RWPE1 (cell line): Measurements from ENCODE around the gene CAPRIN1.

Source experiments
- CTCF ChIA-PET: fragments of 350-600 bp; sonication (Branson Sonifier 250); formaldehyde crosslinking; extraction: SDS; loops from one replicate; lab custom pipeline; 2021; lab: Yijun Ruan, JAX
- POLR2A ChIA-PET: fragments of 400-600 bp; formaldehyde crosslinking; extraction: SDS; loops from one replicate; lab custom pipeline; 2020; ENCODE audit warnings: antibody characterized with exemption; ENCODE audit not compliant: low non-redundant PET; lab: Yijun Ruan, JAX
- DNase-seq: peaks from one replicate; pipeline ENCODE4 v3.0.0; 2012; ENCODE audit warnings: low spot score
- H3K27ac ChIP-seq: fragments of 450-650 bp; 2 replicates; pipeline ENCODE4 v1.5.1; 2017
- CTCF ChIP-seq: fragments of 450-650 bp; conservative IDR thresholded peaks from 2 replicates; pipeline ENCODE4 v1.5.1; 2017; ENCODE audit warnings: low read depth, mild to moderate bottlenecking

The CAPRIN1 gene

GRCh38 chr11:34033399-34033798 is 18.1 kb upstream of the CAPRIN1 start:
- no peak for TF ChIP-seq CTCF
- no peak overlapping the region for H3K27ac ChIP-seq
- DNase-seq, result no peak
- CTCF ChIA-PET, result no interaction called here
- POLR2A ChIA-PET, result no interaction called here

- ChIA-PET POLR2A (interaction anchor here (0.5 kb wide), 1 partner anchor 998 kb away, joined by 4 read pairs; no protein-coding TSS in a partner anchor), CTCF (no interaction called here)
- no peak overlapping the region for H3K27ac ChIP-seq
- TF ChIP-seq CTCF, result no peak
- DNase-seq, result peak; percentile 45
These were observed 17.5 kb upstream of the CAPRIN1 start for GRCh38 chr11:34034053-34034452.

- CTCF ChIA-PET, result no interaction called here
- no peak for DNase-seq
- POLR2A ChIA-PET, result no interaction called here
- TF ChIP-seq CTCF, result no peak
- H3K27ac ChIP-seq, result no peak overlapping the region
These were observed 15.1 kb upstream of the CAPRIN1 start for GRCh38 chr11:34036456-34036855.

GRCh38 chr11:34037016-34037415 is 14.5 kb upstream of the CAPRIN1 start:
- no peak for TF ChIP-seq CTCF
- no peak overlapping the region for H3K27ac ChIP-seq
- ChIA-PET CTCF (no interaction called here), POLR2A (no interaction called here)
- DNase-seq, result no peak

- CTCF ChIA-PET, result interaction anchor here (0.6 to 1.2 kb wide), 2 partner anchors 44 to 408 kb away, joined by 3 to 4 read pairs; no protein-coding TSS in a partner anchor
- no peak for TF ChIP-seq CTCF
- DNase-seq, result no peak
- POLR2A ChIA-PET, result no interaction called here
- no peak overlapping the region for H3K27ac ChIP-seq
These were observed 11.0 kb upstream of the CAPRIN1 start for GRCh38 chr11:34040571-34040970.

GRCh38 chr11:34044664-34045485 is 6.7 kb upstream of the CAPRIN1 start:
- ChIA-PET CTCF (interaction anchor here (0.6 kb wide), 1 partner anchor 492 kb away, joined by 3 read pairs; no protein-coding TSS in a partner anchor), POLR2A (no interaction called here)
- H3K27ac ChIP-seq, result peak overlapping the region; percentile 89
- TF ChIP-seq CTCF, result no peak
- DNase-seq, result peak; percentile 74
